Endothelial cell of umbilical vein (primary cell): Measurements from ENCODE around the gene SLIT1. TPM values are rescaled to one million over a fixed set of nuclear protein-coding genes. Genes with fewer than 3 reads are reported as not detected.

Experiments used
- BruUV-seq: library from RNA; stranded (reverse); fragments of 400-500 nt; replicated peaks from 2 replicates; lab custom pipeline; 2021; lab: Mats Ljungman, UMichigan
- CTCF ChIA-PET: fragments of 300-600, 350-600 bp; sonication (Branson Sonifier 250); formaldehyde crosslinking; loops from one replicate; lab custom pipeline; 2021; ENCODE audit warnings: antibody characterized with exemption, inconsistent platforms; lab: Charles Lee
- POLR2A ChIA-PET: fragments of 300-600, 350-600 bp; sonication (Branson Sonifier 250); formaldehyde crosslinking; loops from one replicate; lab custom pipeline; 2021; ENCODE audit warnings: antibody characterized with exemption, inconsistent platforms; lab: Charles Lee
- DNase-seq: peaks from one replicate; pipeline ENCODE4 v3.0.0-alpha.2; 2011; ENCODE audit warnings: low read depth, low spot score
- FAIRE-seq: peaks from 2 replicates; lab custom pipeline; 2011; peaks lifted over from hg19 to GRCh38; lab: Jason Lieb, UNC
- H2AFZ ChIP-seq: 2 replicates; pipeline ENCODE4 v1.6.0; 2012; ENCODE audit warnings: low read depth, low read length, control low read depth, inconsistent platforms
- H3K27ac ChIP-seq: 2 replicates; pipeline ENCODE4 v1.5.1; 2011; ENCODE audit warnings: low read depth, mild to moderate bottlenecking, control low read depth, low read length, moderate library complexity; ENCODE audit not compliant: insufficient read depth
- H3K27me3 ChIP-seq, 2 experiments: 2 replicates each; pipeline versions ENCODE4 v1.6.0 to v1.6.1; 2011; ENCODE audit warnings: low read length in 2 of 2, mixed read lengths in 1 of 2; ENCODE audit not compliant: control insufficient read depth in 2 of 2, insufficient read depth in 2 of 2
- H3K36me3 ChIP-seq, 2 experiments: 2 replicates in 1 of 2; 3 replicates in 1 of 2; pipeline ENCODE4 v1.5.1; 2011; ENCODE audit warnings: low read length in 2 of 2, mild to moderate bottlenecking in 1 of 2, moderate library complexity in 1 of 2; ENCODE audit not compliant: control insufficient read depth in 2 of 2, insufficient read depth in 2 of 2; ENCODE audit errors: extremely low read depth in 1 of 2
- H3K4me1 ChIP-seq: 3 replicates; pipeline ENCODE4 v1.5.1; 2011; ENCODE audit warnings: mild to moderate bottlenecking, low read length; ENCODE audit not compliant: control insufficient read depth, insufficient read depth; ENCODE audit errors: extremely low read depth
- H3K4me2 ChIP-seq: 2 replicates; pipeline ENCODE4 v1.6.1; 2011; ENCODE audit warnings: low read length, control low read depth, mixed read lengths; ENCODE audit not compliant: insufficient read depth
- H3K4me3 ChIP-seq, 3 experiments: fragments of 200-600 bp in 1 of 3; sonication (generic), shearing (Covaris generic) in 1 of 3; replicated peaks in 1 of 3; 2 replicates each; pipeline ENCODE4 v1.5.1; 2011 to 2016; ENCODE audit warnings: control low read depth in 3 of 3, low read length in 3 of 3, mild to moderate bottlenecking in 2 of 3, inconsistent platforms in 1 of 3, low read depth in 1 of 3, moderate library complexity in 1 of 3; ENCODE audit not compliant: insufficient read depth in 1 of 3
- H3K79me2 ChIP-seq: 2 replicates; pipeline ENCODE4 v1.6.0; 2012; ENCODE audit warnings: low read length, inconsistent platforms; ENCODE audit not compliant: control insufficient read depth, insufficient read depth
- H3K9ac ChIP-seq: replicated peaks from 2 replicates; pipeline ENCODE3; 2011; ENCODE audit warnings: low read length, control low read depth; ENCODE audit not compliant: insufficient read depth; ENCODE audit errors: extremely low read depth
- H3K9me1 ChIP-seq: replicated peaks from 3 replicates; pipeline ENCODE4 v1.6.0; 2011; ENCODE audit warnings: mild to moderate bottlenecking, low read length; ENCODE audit not compliant: control insufficient read depth, insufficient read depth; ENCODE audit errors: extremely low read depth
- H3K9me3 ChIP-seq: replicated peaks from 2 replicates; pipeline ENCODE4 v1.5.1; 2012; ENCODE audit warnings: low read length, inconsistent platforms; ENCODE audit not compliant: control insufficient read depth, insufficient read depth
- H4K20me1 ChIP-seq: replicated peaks from 2 replicates; pipeline ENCODE3; 2011; ENCODE audit warnings: mild to moderate bottlenecking, low read length; ENCODE audit not compliant: control insufficient read depth, insufficient read depth; ENCODE audit errors: extremely low read depth
- EZH2 ChIP-seq: IDR thresholded peaks from 2 replicates; pipeline ENCODE4 v1.6.1; 2012; ENCODE audit warnings: borderline replicate concordance, low read depth, mild to moderate bottlenecking, moderate library complexity, low read length, inconsistent platforms; ENCODE audit not compliant: severe bottlenecking
- FOS ChIP-seq: IDR thresholded peaks from 2 replicates; pipeline ENCODE4 v1.6.1; 2011; ENCODE audit warnings: mild to moderate bottlenecking, low read length, moderate library complexity, borderline replicate concordance; ENCODE audit not compliant: insufficient read depth
- GATA2 ChIP-seq: IDR thresholded peaks from 2 replicates; pipeline ENCODE4 v1.7.0; 2011; ENCODE audit warnings: low read depth, mild to moderate bottlenecking, moderate library complexity, mixed read lengths, low read length; ENCODE audit not compliant: insufficient read length, insufficient read depth
- JUN ChIP-seq: IDR thresholded peaks from 2 replicates; pipeline ENCODE4 v1.6.1; 2011; ENCODE audit warnings: borderline replicate concordance, low read depth; ENCODE audit not compliant: insufficient read length, insufficient read depth
- MYC ChIP-seq: IDR thresholded peaks from one replicate; pipeline ENCODE4 v1.6.1; 2011; ENCODE audit warnings: mild to moderate bottlenecking, low read depth, low read length
- POLR2A ChIP-seq: IDR thresholded peaks from 2 replicates; pipeline ENCODE4 v1.6.1; 2012; ENCODE audit warnings: low read depth, mild to moderate bottlenecking, control low read depth, low read length
- POLR2AphosphoS5 ChIP-seq: IDR thresholded peaks from 2 replicates; pipeline ENCODE4 v1.6.1; 2012; ENCODE audit warnings: low read depth, mild to moderate bottlenecking, control low read depth, low read length, moderate library complexity; ENCODE audit not compliant: insufficient read depth
- dilution Hi-C: fragments of 300-500 bp; cut with MboI; formaldehyde crosslinking; loops from one replicate; pipeline ENCODE4 v1.15.0; 2019; ENCODE audit warnings: low sequenced_read_pairs; ENCODE audit not compliant: extremely low pct_ligation_motif_present
- intact Hi-C: fragments of 100-400 bp; cut with micrococcal nuclease; formaldehyde crosslinking; loops from one replicate; pipeline ENCODE4 v1.10.0; 2022
- polyA plus RNA-seq, 4 experiments: library from polyadenylated mRNA; depleted of rRNA in 3 of 4; stranded (reverse) in 3 of 4; unstranded in 1 of 4; fragments of >200 nt; gene quantifications; 2 replicates each; pipeline versions ENCODE4 v1.2.1 to v1.2.3, GENCODE V29; 2011 to 2012; ENCODE audit warnings: missing spikeins in 1 of 4
- total RNA-seq: library from RNA; stranded (reverse); gene quantifications from 2 replicates; pipeline ENCODE4 v1.2.3, GENCODE V29; 2021
- TF ChIP-seq, protein P1 (sequence below): IDR thresholded peaks from 2 replicates; pipeline ENCODE4 v1.6.1; 2011; ENCODE audit not compliant: insufficient read depth, insufficient read length
- TF ChIP-seq, protein P2 (sequence below), 2 donors: IDR thresholded peaks; 1 replicate in 1 of 2; 2 replicates in 1 of 2; pipeline ENCODE4 v1.5.1; 2011; ENCODE audit warnings: low read length in 2 of 2, mild to moderate bottlenecking in 2 of 2, moderate library complexity in 2 of 2, control low read depth in 1 of 2, inconsistent platforms in 1 of 2, low read depth in 1 of 2; ENCODE audit not compliant: insufficient read depth in 1 of 2; ENCODE audit errors: extremely low read depth in 1 of 2

The SLIT1 gene
- total and polyA plus RNA-seq, 2 donors (not counting 3 experiments of a cell fraction or from before 2014, with no cell fraction given): 0.04 to 0.20 TPM

DNA sequence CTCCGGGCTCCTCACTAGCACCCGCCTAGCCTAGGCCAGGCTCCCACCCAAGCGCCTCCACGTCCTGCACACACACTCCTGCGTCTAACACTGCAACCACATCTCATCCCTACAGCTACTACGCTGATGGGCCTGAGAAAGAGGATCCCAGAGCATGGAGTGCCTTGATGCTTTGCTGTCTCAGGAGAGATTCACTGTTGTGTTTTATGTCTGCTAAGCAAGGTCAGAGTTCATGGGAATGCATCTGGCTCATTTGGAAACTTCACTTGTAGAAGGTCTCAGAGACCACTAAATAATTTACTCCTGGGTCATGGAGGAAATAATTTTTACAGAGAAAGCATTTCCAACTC lies 88.7 kb downstream of the SLIT1 start:
- no peaks in the 10 kb centered on the region for H3K9me1 ChIP-seq
- no peaks in the 10 kb centered on the region for H3K79me2 ChIP-seq
- H3K9me3 ChIP-seq: no peaks in the 10 kb centered on the region
- H3K27ac ChIP-seq: no peak overlapping the region
- H3K4me3 ChIP-seq: no peak overlapping the region
- TF ChIP-seq POLR2A: no peak
- TF ChIP-seq POLR2AphosphoS5: no peak
- TF ChIP-seq EZH2: no peak
- TF ChIP-seq FOS: no peak
- no peak for TF ChIP-seq GATA2
- TF ChIP-seq, protein P1, sequence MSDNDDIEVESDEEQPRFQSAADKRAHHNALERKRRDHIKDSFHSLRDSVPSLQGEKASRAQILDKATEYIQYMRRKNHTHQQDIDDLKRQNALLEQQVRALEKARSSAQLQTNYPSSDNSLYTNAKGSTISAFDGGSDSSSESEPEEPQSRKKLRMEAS: no peak
- no peak for TF ChIP-seq MYC
- no peak for TF ChIP-seq JUN
- TF ChIP-seq, protein P2, sequence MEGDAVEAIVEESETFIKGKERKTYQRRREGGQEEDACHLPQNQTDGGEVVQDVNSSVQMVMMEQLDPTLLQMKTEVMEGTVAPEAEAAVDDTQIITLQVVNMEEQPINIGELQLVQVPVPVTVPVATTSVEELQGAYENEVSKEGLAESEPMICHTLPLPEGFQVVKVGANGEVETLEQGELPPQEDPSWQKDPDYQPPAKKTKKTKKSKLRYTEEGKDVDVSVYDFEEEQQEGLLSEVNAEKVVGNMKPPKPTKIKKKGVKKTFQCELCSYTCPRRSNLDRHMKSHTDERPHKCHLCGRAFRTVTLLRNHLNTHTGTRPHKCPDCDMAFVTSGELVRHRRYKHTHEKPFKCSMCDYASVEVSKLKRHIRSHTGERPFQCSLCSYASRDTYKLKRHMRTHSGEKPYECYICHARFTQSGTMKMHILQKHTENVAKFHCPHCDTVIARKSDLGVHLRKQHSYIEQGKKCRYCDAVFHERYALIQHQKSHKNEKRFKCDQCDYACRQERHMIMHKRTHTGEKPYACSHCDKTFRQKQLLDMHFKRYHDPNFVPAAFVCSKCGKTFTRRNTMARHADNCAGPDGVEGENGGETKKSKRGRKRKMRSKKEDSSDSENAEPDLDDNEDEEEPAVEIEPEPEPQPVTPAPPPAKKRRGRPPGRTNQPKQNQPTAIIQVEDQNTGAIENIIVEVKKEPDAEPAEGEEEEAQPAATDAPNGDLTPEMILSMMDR (IDR thresholded peaks at IDR 0.05; ENCODE audit: extremely low read depth in 1 of 2, insufficient read depth in 1 of 2, low read depth in 1 of 2, low read length in 2 of 2): no peak
- no peaks in the 10 kb centered on the region for H3K36me3 ChIP-seq
- no peaks in the 10 kb centered on the region for H4K20me1 ChIP-seq
- intact Hi-C loops: no loop called here
- DNase-seq (no peak), FAIRE-seq (no peak)
- CTCF ChIA-PET: interaction anchor here (1.0 to 2.1 kb wide), 3 partner anchors 12 to 24 kb away, joined by 3 to 8 read pairs (median 3); no protein-coding TSS in a partner anchor
- H3K4me1 ChIP-seq: no peaks in the 10 kb centered on the region
- dilution Hi-C loops: no loop called here
- POLR2A ChIA-PET: no interaction called here
- H3K9ac ChIP-seq: no peak overlapping the region
- no TSS peak for BruUV-seq
- H3K27me3 ChIP-seq: peaks cover 3 to 15% of the 10 kb centered on the region in 2 experiments
- H2AFZ ChIP-seq: no peak overlapping the region
- H3K4me2 ChIP-seq: no peak overlapping the region
